HCT116 (cell line): Measurements from ENCODE around the gene TFCP2L1. TPM values are rescaled to one million over a fixed set of nuclear protein-coding genes. Genes with fewer than 3 reads are reported as not detected.

Experiments
- ATAC-seq: fragments of 200-7000 bp; cut with Tn5 transposase; 2 replicates; pipeline ENCODE4 v1.9.1; 2020; ENCODE audit warnings: mild to moderate bottlenecking, moderate library complexity
- BruUV-seq: library from RNA; stranded (reverse); fragments of 400-500 nt; replicated peaks from 2 replicates; lab custom pipeline; 2021; lab: Mats Ljungman, UMichigan
- CTCF ChIA-PET: fragments of 300-600 bp; sonication (Branson Sonifier 250); formaldehyde crosslinking; loops from one replicate; lab custom pipeline; 2021; ENCODE audit warnings: antibody characterized with exemption; lab: Charles Lee
- POLR2A ChIA-PET: fragments of 300-600, 350-600 bp; sonication (Branson Sonifier 250); formaldehyde crosslinking; loops from one replicate; lab custom pipeline; 2021; ENCODE audit warnings: antibody characterized with exemption; lab: Charles Lee
- RAD21 ChIA-PET, 2 experiments: fragments of 300-600 bp; sonication (Branson Sonifier 250); formaldehyde crosslinking; loops; one replicate each; lab custom pipeline; 2023; ENCODE audit warnings: low total read pairs in 2 of 2; ENCODE audit not compliant: uncharacterized antibody in 2 of 2, unreplicated experiment in 2 of 2, low non-redundant PET in 1 of 2; lab: Charles Lee
- DNase-seq: peaks from one replicate; pipeline ENCODE4 v3.0.0-alpha.2; 2010; ENCODE audit warnings: low read depth, low spot score
- H2AFZ ChIP-seq: fragments of 200-600 bp; shearing (Covaris generic), sonication (generic); 2 replicates; pipeline ENCODE4 v1.6.1; 2017; ENCODE audit warnings: low read depth, mixed run types, mixed read lengths, antibody characterized with exemption, low read length; ENCODE audit not compliant: poor library complexity, severe bottlenecking
- H3K27ac ChIP-seq: 2 replicates; pipeline ENCODE4 v1.5.1; 2012; ENCODE audit warnings: low read depth, low read length
- H3K27me3 ChIP-seq: fragments of 200-600 bp; sonication (generic); 2 replicates; pipeline ENCODE4 v1.6.1; 2016; ENCODE audit warnings: mixed run types, low read length, mixed read lengths; ENCODE audit not compliant: insufficient read depth
- H3K36me3 ChIP-seq, 2 experiments: fragments of 200-500 bp in 1 of 2; fragments of 200-600 bp in 1 of 2; sonication (Bioruptor generic) in 1 of 2; sonication (generic) in 1 of 2; 2 replicates each; pipeline versions ENCODE4 v1.5.1 to v1.6.1; 2014 to 2016; ENCODE audit warnings: low read length in 2 of 2, inconsistent platforms in 1 of 2, mixed read lengths in 1 of 2, mixed run types in 1 of 2; ENCODE audit not compliant: insufficient read depth in 2 of 2, control insufficient read depth in 1 of 2
- H3K4me1 ChIP-seq, 2 experiments: fragments of 200-600 bp in 1 of 2; sonication (generic) in 1 of 2; 2 replicates each; pipeline versions ENCODE4 v1.5.1 to v1.6.1; 2012 to 2017; ENCODE audit warnings: low read length in 2 of 2, inconsistent platforms in 1 of 2, mild to moderate bottlenecking in 1 of 2, mixed read lengths in 1 of 2, mixed run types in 1 of 2, moderate library complexity in 1 of 2; ENCODE audit not compliant: insufficient read depth in 2 of 2, control insufficient read depth in 1 of 2
- H3K4me2 ChIP-seq: fragments of 200-600 bp; sonication (generic); 2 replicates; pipeline ENCODE4 v1.6.1; 2017; ENCODE audit warnings: mixed run types, low read length, mixed read lengths
- H3K4me3 ChIP-seq, 2 experiments: fragments of 200-600 bp in 1 of 2; sonication (generic) in 1 of 2; replicated peaks in 1 of 2; 2 replicates each; pipeline ENCODE4 v1.5.1; 2011 to 2016; ENCODE audit warnings: low read length in 2 of 2, control low read depth in 1 of 2, low read depth in 1 of 2, mild to moderate bottlenecking in 1 of 2, mixed read lengths in 1 of 2, mixed run types in 1 of 2
- H3K79me2 ChIP-seq: fragments of 200-600 bp; sonication (generic); 2 replicates; pipeline ENCODE4 v1.6.1; 2017; ENCODE audit warnings: mild to moderate bottlenecking, mixed run types, low read length, moderate library complexity, mixed read lengths; ENCODE audit not compliant: insufficient read depth
- H3K9ac ChIP-seq: fragments of 200-600 bp; sonication (generic); 2 replicates; pipeline ENCODE4 v1.6.1; 2016; ENCODE audit warnings: low read length, mixed read lengths
- H3K9me2 ChIP-seq: fragments of 200-600 bp; sonication (generic), shearing (Covaris generic); 2 replicates; pipeline ENCODE4 v1.6.1; 2017; ENCODE audit warnings: mixed run types, mild to moderate bottlenecking, moderate library complexity; ENCODE audit not compliant: insufficient read depth
- H3K9me3 ChIP-seq, 2 experiments: fragments of 200-500 bp in 1 of 2; fragments of 200-600 bp in 1 of 2; sonication (Bioruptor generic) in 1 of 2; sonication (generic) in 1 of 2; 2 replicates each; pipeline ENCODE4 v1.6.1; 2014 to 2017; ENCODE audit warnings: low read length in 2 of 2, mixed read lengths in 2 of 2, inconsistent platforms in 1 of 2, low read depth in 1 of 2, mild to moderate bottlenecking in 1 of 2, mixed run types in 1 of 2, moderate library complexity in 1 of 2; ENCODE audit not compliant: control insufficient read depth in 1 of 2, insufficient read depth in 1 of 2
- H4K20me1 ChIP-seq: fragments of 200-600 bp; sonication (generic), shearing (Covaris generic); 2 replicates; pipeline ENCODE4 v1.6.1; 2017; ENCODE audit warnings: mixed run types, mild to moderate bottlenecking, moderate library complexity; ENCODE audit not compliant: insufficient read depth
- CEBPB ChIP-seq: IDR thresholded peaks from 2 replicates; pipeline ENCODE4 v1.6.1; 2012; ENCODE audit warnings: low read depth
- EGR1 ChIP-seq: IDR thresholded peaks from 2 replicates; pipeline ENCODE4 v1.6.1; 2012; ENCODE audit warnings: low read depth
- MAX ChIP-seq: IDR thresholded peaks from 2 replicates; pipeline ENCODE4 v1.6.1; 2012
- REST ChIP-seq: IDR thresholded peaks from 2 replicates; pipeline ENCODE4 v1.6.1; 2012; ENCODE audit warnings: low read depth
- SIN3A ChIP-seq: IDR thresholded peaks from 2 replicates; pipeline ENCODE4 v1.6.1; 2012; ENCODE audit warnings: low read depth
- SRF ChIP-seq: IDR thresholded peaks from 2 replicates; pipeline ENCODE4 v1.6.1; 2012; ENCODE audit warnings: low read depth
- ZNF274 ChIP-seq: fragments of 200-500 bp; sonication (Bioruptor generic); IDR thresholded peaks from 2 replicates; pipeline ENCODE4 v1.6.1; 2014; ENCODE audit warnings: mild to moderate bottlenecking, low read depth, low read length, inconsistent platforms
- intact Hi-C: fragments of 100-400 bp; cut with micrococcal nuclease; formaldehyde crosslinking; loops from 2 replicates; pipeline ENCODE4 v1.10.0; 2022
- total RNA-seq: library from RNA; stranded (reverse); gene quantifications from one replicate; pipeline ENCODE4 v1.2.1, GENCODE V29; 2021; ENCODE audit not compliant: unreplicated experiment
- TF ChIP-seq, protein P1 (sequence below), 3 experiments: fragments of 200-600 bp in 1 of 3; sonication (generic) in 1 of 3; IDR thresholded peaks in 2 of 3; conservative IDR thresholded peaks in 1 of 3; 2 replicates each; pipeline ENCODE4 v1.5.1; 2012 to 2017; ENCODE audit warnings: low read depth in 2 of 3, low read length in 2 of 3, antibody characterized with exemption in 1 of 3, borderline replicate concordance in 1 of 3, control low read depth in 1 of 3, mild to moderate bottlenecking in 1 of 3, mixed read lengths in 1 of 3, mixed run types in 1 of 3, moderate library complexity in 1 of 3; ENCODE audit not compliant: insufficient read depth in 1 of 3
- TF ChIP-seq, protein P2 (sequence below): IDR thresholded peaks from 2 replicates; pipeline ENCODE4 v1.6.1; 2011; ENCODE audit warnings: mild to moderate bottlenecking, low read length, moderate library complexity; ENCODE audit not compliant: insufficient replicate concordance; ENCODE audit errors: extremely low read depth
- TF ChIP-seq, protein P3 (sequence below): IDR thresholded peaks from 2 replicates; pipeline ENCODE4 v1.6.1; 2012

The TFCP2L1 gene
- total RNA-seq, 1 experiment from 2014 or later = 8.4 TPM

- TF ChIP-seq SIN3A (no peak), CEBPB (no peak)
These were observed 64.0 kb downstream of the TFCP2L1 start (continued) for GRCh38 chr2:121220995-121221394.

GRCh38 chr2:121219866-121220265, 65.1 kb downstream of the TFCP2L1 start:
- no peak overlapping the region for H3K27ac ChIP-seq
- intact Hi-C loops = no loop called here
- no peaks in the 10 kb centered on the region for H3K79me2 ChIP-seq
- H3K4me2 ChIP-seq = no peak overlapping the region
- H2AFZ ChIP-seq = no peak overlapping the region
- no peaks in the 10 kb centered on the region for H3K36me3 ChIP-seq
- no peaks in the 10 kb centered on the region for H3K9me2 ChIP-seq
- no peaks in the 10 kb centered on the region for H4K20me1 ChIP-seq
- no peak overlapping the region for H3K4me3 ChIP-seq
- no peaks in the 10 kb centered on the region for H3K27me3 ChIP-seq
- POLR2A ChIA-PET = no interaction called here
- no peak for ATAC-seq
- TF ChIP-seq, protein P1, sequence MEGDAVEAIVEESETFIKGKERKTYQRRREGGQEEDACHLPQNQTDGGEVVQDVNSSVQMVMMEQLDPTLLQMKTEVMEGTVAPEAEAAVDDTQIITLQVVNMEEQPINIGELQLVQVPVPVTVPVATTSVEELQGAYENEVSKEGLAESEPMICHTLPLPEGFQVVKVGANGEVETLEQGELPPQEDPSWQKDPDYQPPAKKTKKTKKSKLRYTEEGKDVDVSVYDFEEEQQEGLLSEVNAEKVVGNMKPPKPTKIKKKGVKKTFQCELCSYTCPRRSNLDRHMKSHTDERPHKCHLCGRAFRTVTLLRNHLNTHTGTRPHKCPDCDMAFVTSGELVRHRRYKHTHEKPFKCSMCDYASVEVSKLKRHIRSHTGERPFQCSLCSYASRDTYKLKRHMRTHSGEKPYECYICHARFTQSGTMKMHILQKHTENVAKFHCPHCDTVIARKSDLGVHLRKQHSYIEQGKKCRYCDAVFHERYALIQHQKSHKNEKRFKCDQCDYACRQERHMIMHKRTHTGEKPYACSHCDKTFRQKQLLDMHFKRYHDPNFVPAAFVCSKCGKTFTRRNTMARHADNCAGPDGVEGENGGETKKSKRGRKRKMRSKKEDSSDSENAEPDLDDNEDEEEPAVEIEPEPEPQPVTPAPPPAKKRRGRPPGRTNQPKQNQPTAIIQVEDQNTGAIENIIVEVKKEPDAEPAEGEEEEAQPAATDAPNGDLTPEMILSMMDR (IDR thresholded peaks at IDR 0.05 in 2 of 3, conservative IDR thresholded peaks at IDR 0.05 in 1 of 3; ENCODE audit: borderline replicate concordance in 1 of 3, insufficient read depth in 1 of 3, low read depth in 2 of 3, low read length in 2 of 3) = no peak
- TF ChIP-seq SIN3A = no peak
- no peak for TF ChIP-seq EGR1
- no peak for TF ChIP-seq REST
- TF ChIP-seq, protein P2, sequence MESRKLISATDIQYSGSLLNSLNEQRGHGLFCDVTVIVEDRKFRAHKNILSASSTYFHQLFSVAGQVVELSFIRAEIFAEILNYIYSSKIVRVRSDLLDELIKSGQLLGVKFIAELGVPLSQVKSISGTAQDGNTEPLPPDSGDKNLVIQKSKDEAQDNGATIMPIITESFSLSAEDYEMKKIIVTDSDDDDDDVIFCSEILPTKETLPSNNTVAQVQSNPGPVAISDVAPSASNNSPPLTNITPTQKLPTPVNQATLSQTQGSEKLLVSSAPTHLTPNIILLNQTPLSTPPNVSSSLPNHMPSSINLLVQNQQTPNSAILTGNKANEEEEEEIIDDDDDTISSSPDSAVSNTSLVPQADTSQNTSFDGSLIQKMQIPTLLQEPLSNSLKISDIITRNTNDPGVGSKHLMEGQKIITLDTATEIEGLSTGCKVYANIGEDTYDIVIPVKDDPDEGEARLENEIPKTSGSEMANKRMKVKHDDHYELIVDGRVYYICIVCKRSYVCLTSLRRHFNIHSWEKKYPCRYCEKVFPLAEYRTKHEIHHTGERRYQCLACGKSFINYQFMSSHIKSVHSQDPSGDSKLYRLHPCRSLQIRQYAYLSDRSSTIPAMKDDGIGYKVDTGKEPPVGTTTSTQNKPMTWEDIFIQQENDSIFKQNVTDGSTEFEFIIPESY = no peak
- TF ChIP-seq SRF = no peak
- no peak for TF ChIP-seq MAX
- TF ChIP-seq ZNF274 = no peak
- TF ChIP-seq, protein P3, sequence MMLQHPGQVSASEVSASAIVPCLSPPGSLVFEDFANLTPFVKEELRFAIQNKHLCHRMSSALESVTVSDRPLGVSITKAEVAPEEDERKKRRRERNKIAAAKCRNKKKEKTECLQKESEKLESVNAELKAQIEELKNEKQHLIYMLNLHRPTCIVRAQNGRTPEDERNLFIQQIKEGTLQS = no peak
- H3K9ac ChIP-seq = no peak overlapping the region
- CTCF ChIA-PET = no interaction called here
- H3K4me1 ChIP-seq = no peaks in the 10 kb centered on the region
- no TSS peak for BruUV-seq
- no peak for DNase-seq
- H3K9me3 ChIP-seq = no peaks in the 10 kb centered on the region
- RAD21 ChIA-PET = no interaction called here
